Eye (tissue), 1 donor: ENCODE measurements around the gene AFF1.
A peak's percentile ranks its signal among the peaks of the same experiment; 100 is the strongest.
"Not testable (repeated sequence)": the region's sequence is repeated elsewhere in the genome, so short reads cannot be mapped to it uniquely, and the experiment has no call there.

ENCODE experiments used
- DNase-seq: peaks from one replicate; pipeline ENCODE4 v3.0.0-alpha.2; 2015

AFF1 gene

GRCh38 chr4:86989658-86990057 lies 54.8 kb downstream of the AFF1 start:
- DNase-seq = not testable (repeated sequence)

- no peak for DNase-seq
These were observed 55.7 kb downstream of the AFF1 start for GRCh38 chr4:86990510-86990909.

GRCh38 chr4:86991994-86992393 lies 57.2 kb downstream of the AFF1 start:
- DNase-seq = no peak

- no peak for DNase-seq
These were observed 59.3 kb downstream of the AFF1 start for GRCh38 chr4:86993909-86994681.

GRCh38 chr4:86994686-86995085 lies 59.9 kb downstream of the AFF1 start:
- no peak for DNase-seq

GRCh38 chr4:86996510-86996909 lies 61.7 kb downstream of the AFF1 start:
- DNase-seq = not testable (repeated sequence)

GRCh38 chr4:86999136-86999643 lies 64.4 kb downstream of the AFF1 start:
- DNase-seq = no peak

- DNase-seq = no peak
These were observed 67.9 kb downstream of the AFF1 start for GRCh38 chr4:87002682-87003043.

- DNase-seq = no peak
These were observed 68.5 kb downstream of the AFF1 start for GRCh38 chr4:87003266-87003665.

- DNase-seq = no peak
These were observed 70.5 kb downstream of the AFF1 start for GRCh38 chr4:87005369-87005689.

- DNase-seq = no peak
These were observed 71.0 kb downstream of the AFF1 start for GRCh38 chr4:87005690-87006425.

- DNase-seq = no peak
These were observed 71.5 kb downstream of the AFF1 start for GRCh38 chr4:87006426-87006675.

- DNase-seq = peak; percentile 98
These were observed 72.1 kb downstream of the AFF1 start for GRCh38 chr4:87006676-87007527.

- DNase-seq = peak; percentile 92
These were observed 73.0 kb downstream of the AFF1 start for GRCh38 chr4:87007528-87008446.

- DNase-seq = no peak
These were observed 74.4 kb downstream of the AFF1 start for GRCh38 chr4:87009095-87009648.

GRCh38 chr4:87010192-87010591 lies 75.4 kb downstream of the AFF1 start:
- DNase-seq = no peak

GRCh38 chr4:87011340-87012034 lies 76.7 kb downstream of the AFF1 start:
- DNase-seq = no peak

- DNase-seq = no peak
These were observed 77.6 kb downstream of the AFF1 start for GRCh38 chr4:87012265-87012953.

- not testable (repeated sequence) for DNase-seq
These were observed 78.1 kb downstream of the AFF1 start for GRCh38 chr4:87012954-87013308.

- DNase-seq = no peak
These were observed 79.5 kb downstream of the AFF1 start for GRCh38 chr4:87014284-87014782.

- no peak for DNase-seq
These were observed 80.6 kb downstream of the AFF1 start for GRCh38 chr4:87015416-87015815.
